ENCODE results near the gene IKZF1.
A peak's percentile ranks its signal among the peaks of the same experiment; 100 is the strongest.

IKZF1 gene

DNA sequence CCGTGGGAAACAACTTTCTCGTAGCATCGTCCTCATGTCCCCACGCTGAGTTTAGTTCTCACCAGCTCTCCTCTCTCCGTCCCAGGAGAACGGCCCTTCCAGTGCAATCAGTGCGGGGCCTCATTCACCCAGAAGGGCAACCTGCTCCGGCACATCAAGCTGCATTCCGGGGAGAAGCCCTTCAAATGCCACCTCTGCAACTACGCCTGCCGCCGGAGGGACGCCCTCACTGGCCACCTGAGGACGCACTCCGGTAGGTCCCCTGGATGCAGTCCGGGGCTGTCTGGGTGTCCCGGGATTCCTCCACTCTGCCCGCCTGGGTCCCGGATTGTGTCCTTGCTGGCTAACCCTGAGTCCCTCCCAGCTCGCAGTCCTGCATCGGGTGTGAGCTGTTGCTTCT, 77.9 kb downstream of the IKZF1 start:
- no peak for DNase-seq

DNA sequence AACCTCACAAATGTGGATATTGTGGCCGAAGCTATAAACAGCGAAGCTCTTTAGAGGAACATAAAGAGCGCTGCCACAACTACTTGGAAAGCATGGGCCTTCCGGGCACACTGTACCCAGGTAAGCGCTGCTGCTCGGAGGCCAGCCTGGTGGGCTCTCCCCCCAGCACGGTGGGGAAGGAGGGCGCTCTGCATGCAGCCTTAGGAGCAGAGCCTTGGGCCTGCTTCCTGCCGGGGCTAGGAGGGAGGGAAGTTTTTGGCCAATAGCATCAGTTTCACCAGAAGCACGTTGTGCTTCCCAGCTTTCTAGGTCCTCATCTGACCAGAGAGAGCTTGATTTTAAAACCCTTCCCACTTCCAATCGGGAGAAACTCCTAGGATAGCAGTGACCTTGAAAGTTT, 82.8 kb downstream of the IKZF1 start:
- no peak for DNase-seq

DNA sequence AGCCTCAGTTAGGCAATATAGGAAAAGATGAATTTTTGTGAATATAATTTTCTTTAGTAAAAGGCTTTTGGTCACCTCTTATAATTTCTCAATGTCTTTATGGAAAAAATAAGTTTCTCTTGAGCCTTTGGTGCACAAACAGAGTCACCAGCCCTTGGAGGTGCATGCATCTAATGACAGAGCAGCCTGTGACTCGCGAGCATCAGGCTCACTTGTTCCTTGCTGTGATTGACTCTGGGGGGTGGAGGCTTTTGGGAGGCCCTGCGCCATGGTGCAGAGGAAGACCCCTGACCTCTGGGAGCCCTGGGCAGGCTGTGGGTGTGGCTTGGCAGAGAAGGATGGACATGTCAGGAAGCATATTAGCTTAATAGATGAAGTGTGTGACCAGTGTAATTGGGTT, 85.4 kb downstream of the IKZF1 start:
- DNase-seq = no peak

DNA sequence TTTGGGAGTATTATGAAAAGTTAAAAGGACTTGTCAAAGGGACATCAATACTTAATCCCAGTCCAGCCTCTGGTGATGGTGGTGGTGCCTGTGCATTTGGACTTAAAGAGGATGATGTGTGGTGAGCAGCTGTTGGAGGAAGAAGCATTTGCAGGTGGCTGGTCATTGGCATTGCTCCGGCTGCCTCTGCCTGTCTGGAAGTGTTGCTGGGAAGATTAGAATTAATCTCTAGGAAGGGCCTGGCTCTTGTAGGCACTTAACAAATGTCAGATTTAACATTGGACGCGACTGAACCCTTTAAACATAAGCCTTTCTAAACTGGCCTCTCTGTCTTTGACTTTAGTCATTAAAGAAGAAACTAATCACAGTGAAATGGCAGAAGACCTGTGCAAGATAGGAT, 86.9 kb downstream of the IKZF1 start:
- DNase-seq = no peak

DNA sequence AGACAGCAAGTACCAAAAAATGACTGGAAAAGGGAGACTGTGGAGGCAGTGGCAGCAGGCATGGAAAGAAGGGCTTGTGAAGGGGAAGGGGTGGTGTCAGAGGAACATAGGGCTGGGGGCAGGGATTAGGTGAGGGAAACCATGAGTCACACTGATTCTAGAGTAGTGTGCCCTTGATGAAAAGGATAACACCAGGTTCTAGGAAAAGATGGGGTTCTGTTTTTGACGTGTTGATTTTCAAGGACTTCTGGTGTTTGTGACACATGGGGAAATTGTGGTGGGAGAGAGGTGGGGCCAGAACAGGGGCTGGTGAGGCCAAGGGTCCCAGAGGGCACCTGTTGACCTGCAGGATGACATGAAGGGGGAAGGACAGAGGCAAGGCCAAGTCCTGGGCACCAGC, 88.6 kb downstream of the IKZF1 start:
- DNase-seq = no peak

GRCh38 chr7:50393547-50394252, 89.2 kb downstream of the IKZF1 start:
- DNase-seq = peak; percentile 65

DNA sequence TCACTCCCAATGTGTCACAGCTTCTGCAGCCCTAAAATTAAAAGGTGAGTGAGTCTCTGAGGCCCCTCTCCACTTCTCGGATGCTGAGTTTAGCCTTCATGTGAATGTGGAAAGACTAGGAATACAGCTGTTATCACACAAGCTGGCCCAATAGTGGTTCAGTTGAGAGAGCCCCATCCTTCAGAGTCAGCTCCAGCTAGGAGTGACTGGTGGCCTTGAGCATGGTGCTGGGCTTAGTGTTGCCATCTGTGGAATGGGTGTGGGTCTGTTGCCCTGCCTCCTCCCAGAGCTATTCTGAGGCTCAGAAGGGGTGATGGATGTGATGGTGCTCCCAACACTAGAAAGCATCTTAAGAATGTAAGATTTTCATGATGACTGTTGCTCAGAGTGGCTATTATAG, 89.8 kb downstream of the IKZF1 start:
- no peak for DNase-seq

GRCh38 chr7:50396856-50397255, 92.3 kb downstream of the IKZF1 start:
- DNase-seq = peak; percentile 44

DNA sequence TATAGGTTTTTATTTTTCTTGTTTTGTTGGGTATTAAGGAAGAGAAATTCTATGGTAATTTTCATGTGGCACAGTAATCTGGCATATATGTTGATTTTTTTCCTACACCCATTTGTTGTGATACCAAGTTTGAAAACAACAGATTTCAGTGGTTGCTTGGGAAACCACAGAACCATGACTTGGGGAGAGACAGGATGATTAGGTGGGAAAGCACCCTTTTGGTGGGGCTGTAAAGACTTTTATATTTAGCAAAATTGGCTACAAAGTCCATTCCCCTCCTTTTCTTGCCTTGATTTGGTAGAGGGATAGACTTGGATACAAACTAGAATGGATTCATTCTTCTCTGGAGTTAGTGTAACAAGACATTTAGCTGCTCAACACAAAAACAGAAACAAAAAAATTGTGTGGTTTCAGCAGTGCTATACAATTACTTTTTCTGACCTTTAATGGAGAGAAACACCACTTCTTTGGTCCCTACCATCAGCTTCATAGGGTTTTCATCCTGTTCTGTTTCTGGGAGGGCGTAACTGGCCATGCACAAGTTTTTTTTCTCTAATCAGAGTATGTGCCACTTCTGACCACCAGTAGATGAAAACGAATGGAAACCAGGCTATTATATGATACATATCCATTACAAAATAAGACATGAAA, 92.9 kb downstream of the IKZF1 start:
- peak; percentile 70 for DNase-seq

GRCh38 chr7:50397971-50398324, 93.4 kb downstream of the IKZF1 start:
- DNase-seq = no peak

GRCh38 chr7:50399206-50399605, 94.7 kb downstream of the IKZF1 start:
- DNase-seq = no peak

DNA sequence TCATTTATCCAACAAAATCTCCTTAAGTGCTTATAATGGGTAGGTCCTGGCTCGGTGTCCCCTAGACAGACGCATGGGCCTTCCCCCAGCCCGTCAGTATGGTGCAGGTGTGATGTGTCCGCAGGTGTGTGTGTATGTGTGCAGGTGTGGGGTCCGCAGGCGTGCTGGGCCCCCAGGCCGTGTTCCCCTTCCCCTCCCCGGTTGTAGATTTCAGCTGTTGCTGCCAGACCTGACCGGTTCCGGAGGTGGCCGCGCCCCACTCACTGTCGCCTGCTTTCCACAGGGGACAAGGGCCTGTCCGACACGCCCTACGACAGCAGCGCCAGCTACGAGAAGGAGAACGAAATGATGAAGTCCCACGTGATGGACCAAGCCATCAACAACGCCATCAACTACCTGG, 95.1 kb downstream of the IKZF1 start:
- DNase-seq = no peak

DNA sequence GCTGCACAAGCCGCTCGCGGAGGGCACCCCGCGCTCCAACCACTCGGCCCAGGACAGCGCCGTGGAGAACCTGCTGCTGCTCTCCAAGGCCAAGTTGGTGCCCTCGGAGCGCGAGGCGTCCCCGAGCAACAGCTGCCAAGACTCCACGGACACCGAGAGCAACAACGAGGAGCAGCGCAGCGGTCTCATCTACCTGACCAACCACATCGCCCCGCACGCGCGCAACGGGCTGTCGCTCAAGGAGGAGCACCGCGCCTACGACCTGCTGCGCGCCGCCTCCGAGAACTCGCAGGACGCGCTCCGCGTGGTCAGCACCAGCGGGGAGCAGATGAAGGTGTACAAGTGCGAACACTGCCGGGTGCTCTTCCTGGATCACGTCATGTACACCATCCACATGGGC, 95.6 kb downstream of the IKZF1 start:
- DNase-seq = no peak

DNA sequence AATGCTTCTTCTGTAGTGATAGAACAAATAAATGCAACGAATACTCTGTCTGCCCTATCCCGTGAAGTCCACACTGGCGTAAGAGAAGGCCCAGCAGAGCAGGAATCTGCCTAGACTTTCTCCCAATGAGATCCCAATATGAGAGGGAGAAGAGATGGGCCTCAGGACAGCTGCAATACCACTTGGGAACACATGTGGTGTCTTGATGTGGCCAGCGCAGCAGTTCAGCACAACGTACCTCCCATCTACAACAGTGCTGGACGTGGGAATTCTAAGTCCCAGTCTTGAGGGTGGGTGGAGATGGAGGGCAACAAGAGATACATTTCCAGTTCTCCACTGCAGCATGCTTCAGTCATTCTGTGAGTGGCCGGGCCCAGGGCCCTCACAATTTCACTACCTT, 99.9 kb downstream of the IKZF1 start:
- no peak for DNase-seq

DNA sequence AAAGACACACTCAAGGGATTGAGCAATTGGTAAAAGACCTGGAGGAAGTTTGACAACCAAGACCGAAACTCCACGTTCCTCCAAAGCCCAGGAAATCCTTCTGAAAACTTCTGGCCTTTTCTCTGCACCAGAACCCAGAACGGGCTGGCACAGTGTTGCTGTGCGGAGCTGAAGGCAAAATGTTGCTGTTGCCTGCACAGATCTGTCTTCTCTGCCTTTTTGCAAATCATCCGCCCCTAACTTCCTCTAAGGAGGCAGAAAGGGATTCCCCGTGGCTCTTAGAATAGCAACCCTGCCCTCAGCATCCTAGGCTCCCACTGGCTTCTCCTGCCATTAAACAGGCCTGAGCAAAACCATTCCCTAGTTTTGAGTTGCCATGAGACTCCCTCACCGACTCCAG, 100.7 kb downstream of the IKZF1 start:
- no peak for DNase-seq

DNA sequence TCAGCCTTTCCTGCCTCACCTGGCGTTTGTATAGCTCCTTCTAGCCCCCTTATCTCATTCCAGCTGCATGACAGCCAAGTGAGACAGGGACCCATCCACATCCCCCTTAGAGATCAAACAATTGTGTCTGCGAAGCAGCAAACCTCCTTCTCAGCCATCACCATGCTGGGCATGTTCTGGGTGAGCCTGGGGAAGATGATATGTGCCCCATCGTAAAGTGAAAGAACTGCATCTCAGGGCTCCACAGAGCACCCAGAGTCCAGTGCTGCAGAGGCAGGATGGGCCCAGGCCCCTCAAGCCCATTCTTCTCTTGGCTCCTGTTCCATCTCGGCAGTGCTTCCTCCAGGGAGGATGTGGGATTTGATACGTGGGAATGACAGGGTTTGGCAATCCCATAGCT, 102.4 kb downstream of the IKZF1 start:
- DNase-seq = no peak

- DNase-seq = no peak
Observed at GRCh38 chr7:50409856-50410745, 105.6 kb downstream of the IKZF1 start.

DNA sequence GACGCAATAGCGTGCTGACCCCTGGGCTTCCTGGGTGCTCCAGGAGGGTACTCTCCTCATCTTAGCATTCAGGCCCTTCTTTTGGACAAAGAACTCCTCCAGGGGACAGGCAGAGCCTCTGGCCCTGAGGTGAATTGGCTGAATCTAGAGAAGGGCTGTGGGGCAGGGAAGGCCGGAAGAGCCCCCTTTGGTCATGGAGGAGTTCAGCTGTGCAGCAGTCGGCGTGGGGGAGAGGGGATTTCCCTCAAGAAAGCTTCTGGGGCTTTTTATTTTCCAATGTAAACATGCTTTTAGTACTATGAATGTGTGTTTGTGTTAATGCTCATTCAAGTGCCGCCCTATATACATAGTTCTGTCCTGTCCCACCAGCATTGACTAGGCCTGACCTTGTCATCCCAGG, 106.8 kb downstream of the IKZF1 start:
- DNase-seq = no peak

GRCh38 chr7:50412973-50413372, 108.5 kb downstream of the IKZF1 start:
- DNase-seq = no peak

DNA sequence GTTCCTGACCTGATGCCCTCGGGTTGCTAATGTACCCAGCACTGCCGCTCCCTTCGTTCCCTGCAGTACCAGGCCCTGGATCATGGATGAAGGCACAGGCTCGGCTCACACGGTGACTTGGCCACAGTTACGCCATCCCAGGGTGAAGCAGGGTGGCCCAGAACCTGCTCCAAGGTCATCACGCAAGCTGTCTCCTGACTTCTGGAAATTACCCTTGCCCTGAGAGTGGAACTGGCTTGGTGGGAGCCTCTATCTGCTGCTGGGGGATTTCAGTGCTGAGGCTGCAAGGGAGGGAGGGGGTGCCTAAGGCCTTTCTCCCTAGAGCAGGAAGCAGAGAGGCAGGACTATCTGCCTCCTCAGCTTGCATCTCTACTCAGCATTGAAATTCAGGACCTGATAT, 109.0 kb downstream of the IKZF1 start:
- no peak for DNase-seq

DNA sequence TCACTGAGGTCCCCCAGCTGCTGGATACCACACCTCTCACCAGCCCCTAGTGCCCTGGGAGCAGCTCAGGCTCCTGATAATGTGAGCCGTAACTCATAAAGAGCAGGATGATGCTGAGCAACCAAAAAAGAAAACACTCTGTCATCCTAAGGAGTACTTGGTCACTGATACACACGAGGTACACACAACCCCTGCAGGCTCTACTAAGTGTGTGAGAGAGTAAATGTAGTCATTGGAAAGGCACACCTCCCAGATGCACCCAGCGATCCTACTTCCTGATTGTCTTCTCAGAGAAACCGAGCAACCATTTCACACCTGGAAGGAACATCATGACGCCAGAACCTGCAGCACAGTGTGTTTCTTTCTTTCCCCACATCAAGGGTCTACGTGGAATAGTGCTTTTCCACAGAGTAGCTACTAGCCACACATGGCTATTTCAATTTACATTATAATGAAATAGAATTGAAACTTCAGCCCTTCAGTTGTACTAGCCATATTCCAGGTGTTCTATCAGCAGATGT, 111.4 kb downstream of the IKZF1 start:
- no peak for DNase-seq

DNA sequence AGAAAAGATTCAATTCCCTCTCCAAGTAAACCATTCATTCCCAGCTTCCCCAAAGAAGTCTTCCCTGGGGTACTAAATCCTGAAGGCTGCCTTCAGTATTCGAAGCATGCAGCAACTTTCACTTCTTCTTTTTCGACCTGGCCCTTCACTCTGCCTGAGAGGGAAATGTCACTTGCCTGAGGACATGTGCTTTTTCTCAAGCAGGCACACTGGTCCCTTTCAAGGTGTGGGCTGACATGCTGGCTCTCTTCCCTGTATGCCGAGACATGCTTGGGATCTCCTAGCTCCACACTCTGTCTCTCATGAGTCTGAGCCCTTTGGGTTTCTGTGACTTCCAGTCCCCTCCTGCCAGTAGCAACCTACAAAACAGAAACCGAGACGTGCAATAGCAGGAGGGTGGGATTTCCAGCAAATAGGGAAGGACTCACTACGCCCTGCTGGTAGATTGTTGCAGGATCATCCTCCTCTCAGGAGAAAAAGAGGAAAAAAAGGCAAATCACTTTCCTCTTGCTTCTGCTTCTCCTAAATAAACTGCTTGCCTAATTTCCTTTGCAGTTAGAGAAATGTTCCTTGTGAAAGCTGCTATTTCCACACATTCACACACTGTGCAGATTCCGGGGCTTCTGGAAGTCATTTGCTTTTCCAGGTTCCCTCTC, 112.1 kb downstream of the IKZF1 start:
- no peak for DNase-seq

DNA sequence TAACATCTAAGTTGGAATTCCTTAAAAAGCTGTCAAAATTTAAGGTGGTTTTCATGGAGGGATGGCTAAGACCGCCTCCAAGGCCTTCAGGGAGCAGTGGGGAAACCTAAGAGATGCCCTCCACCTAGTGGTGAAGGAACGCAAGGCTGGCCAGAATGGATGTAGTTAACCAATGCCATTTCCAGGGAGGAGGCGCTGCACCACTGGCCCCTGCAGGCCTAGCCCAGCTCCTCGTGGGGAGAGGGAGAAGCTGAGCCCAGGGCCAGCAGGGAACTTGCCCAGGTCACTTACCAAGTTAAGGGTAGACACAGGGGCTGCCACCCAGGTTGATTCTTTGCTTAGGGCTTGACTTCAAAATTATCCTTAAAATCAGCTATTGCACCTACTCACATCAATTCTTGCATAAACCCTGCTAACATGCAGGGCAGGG, 113.6 kb downstream of the IKZF1 start:
- peak; percentile 83 for DNase-seq
